Tongue (tissue), 2 donors: Measurements from ENCODE around the gene KSR1. TPM values are rescaled to one million over a fixed set of nuclear protein-coding genes. Genes with fewer than 3 reads are reported as not detected.

Source experiments
- DNase-seq: peaks from one replicate; pipeline ENCODE4 v3.0.0-alpha.2; 2015
- total RNA-seq: library from RNA; depleted of rRNA; stranded (reverse); fragments of >200 nt; gene quantifications from one replicate; pipeline ENCODE4 v1.2.3, GENCODE V29; 2014

Gene KSR1
- total RNA-seq, 1 donor from 2014 or later = 54.1 TPM

DNA sequence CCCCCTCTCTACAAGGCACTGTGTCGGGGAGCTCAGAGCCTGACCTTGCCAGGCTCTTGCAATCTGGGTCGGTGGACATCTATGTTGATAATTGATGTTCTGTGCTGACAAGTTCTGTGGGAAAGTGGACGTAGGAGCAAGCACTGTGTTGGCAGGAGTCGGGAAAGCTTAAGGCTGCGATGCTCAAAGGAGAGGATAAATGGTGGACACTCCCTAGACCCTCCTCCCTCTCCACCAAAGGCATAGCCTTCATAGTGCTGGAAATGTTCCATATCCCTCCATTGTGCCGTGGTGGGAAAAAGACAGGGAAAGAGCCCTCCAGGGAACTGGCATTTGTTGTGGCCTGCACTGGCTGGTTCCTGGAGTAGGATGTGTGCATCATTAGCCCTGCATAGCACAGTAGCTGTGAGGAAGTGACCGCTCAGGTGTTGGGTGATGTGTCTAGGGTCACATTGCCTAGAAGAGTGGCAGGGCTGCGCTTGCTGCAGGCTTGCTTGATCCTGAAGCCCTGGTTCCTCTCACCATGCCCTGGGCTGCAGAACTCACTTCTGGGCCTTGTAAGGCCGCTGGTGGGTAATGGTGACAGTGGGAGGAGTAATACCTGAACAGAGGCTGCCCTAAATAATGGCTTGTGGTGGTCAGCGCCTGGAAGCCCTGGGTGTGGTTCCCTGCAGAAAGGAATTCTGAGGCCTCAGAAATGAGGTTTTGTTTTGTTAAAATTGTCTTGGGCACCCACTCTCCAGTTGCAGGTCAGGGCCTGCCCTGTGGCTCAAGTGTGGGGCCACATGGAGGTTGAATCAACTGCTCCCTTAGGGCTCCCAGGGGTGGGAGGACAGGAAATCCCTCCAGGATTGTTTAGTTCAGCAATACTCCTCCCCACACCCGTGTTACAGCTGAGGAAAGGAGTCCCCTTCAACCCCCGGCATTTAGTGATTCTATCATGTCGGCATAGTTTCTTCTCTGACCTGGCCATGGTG lies 62.6 kb downstream of the KSR1 start:
- no peak for DNase-seq

DNA sequence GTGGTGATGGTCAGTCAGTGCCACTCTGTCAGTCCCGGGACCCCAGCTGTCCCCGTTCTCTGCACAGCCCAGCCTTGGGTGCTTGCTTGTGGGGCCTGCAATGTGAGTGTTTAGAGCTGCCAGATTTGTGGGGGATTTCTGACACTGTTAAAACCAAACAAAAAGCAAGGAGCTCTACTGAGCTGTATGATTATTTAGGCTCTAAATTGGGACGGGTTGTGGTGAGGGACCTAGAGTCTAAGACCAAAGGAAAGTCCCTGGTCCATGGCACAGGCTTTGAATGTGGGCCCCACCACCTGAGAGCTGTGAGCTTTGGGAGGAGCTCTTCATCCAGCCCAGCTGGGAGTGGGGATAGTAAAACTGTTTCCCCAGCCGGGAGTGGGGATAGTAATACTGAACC lies 63.3 kb downstream of the KSR1 start:
- DNase-seq = no peak

DNA sequence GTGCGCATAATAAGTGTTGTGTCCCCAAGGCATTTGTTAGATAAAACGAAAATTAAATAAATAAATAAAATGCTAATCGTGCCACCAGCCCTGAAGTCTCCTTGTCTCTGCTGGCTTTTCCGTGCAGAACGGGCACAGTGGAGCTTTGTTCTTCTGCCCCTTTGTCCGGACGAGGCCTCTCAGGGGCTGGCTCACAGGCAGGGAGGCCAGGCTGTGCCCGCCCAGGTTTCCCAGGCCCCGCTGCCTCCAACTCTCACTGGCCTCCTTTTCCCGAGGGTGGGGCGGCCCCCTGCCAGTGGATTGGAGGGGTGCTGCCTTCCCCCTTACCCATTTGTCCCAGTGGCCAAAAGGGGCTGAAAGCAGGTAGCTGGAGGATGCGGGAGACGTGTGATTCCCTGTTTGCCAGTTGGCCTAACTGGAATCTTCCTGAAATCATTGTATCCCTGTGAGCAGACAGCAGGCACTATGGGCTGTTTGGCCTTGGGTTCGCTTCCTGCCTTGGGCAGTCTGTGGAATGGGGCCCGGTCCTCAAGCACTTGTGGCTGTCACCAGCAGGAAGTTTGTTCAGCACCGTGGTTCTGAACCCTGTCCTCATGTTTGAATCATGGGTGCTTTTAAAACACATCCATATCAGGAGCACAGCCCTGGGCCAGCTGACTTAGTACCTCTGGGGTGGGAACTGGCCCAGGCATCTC lies 64.4 kb downstream of the KSR1 start:
- no peak for DNase-seq

DNA sequence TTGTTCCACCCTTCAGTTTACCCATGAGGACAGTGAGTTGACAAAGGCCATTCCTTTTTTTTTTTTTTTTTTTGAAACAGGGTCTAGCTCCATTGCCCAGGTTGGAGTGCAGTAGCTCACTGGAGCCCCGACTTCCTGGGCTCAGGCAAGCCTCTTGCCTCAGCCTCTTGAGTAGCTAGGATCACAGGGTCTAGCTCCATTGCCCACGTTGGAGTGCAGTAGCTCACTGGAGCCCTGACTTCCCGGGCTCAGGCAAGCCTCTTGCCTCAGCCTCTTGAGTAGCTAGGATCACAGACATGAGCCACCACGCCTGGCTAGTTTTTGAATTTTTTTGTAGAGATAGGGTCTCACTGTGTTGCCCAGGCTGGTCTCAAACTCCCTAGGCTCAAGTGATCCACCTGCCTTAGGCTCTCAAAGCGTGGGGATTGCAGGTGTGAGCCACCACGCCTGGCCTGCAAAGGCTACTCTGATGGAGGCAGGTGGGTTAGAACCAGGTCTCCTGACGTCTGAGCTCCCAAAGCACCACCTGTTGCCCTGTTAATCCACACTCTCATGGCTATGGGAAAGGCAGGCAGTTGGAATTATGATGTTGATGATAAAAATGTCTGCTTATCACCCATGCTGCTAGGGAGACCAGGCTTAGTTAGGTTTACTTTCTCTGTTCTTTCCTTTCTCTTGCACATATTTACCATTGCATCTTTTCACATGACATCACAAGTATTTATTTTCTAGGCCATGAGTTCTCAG lies 65.2 kb downstream of the KSR1 start:
- no peak for DNase-seq

DNA sequence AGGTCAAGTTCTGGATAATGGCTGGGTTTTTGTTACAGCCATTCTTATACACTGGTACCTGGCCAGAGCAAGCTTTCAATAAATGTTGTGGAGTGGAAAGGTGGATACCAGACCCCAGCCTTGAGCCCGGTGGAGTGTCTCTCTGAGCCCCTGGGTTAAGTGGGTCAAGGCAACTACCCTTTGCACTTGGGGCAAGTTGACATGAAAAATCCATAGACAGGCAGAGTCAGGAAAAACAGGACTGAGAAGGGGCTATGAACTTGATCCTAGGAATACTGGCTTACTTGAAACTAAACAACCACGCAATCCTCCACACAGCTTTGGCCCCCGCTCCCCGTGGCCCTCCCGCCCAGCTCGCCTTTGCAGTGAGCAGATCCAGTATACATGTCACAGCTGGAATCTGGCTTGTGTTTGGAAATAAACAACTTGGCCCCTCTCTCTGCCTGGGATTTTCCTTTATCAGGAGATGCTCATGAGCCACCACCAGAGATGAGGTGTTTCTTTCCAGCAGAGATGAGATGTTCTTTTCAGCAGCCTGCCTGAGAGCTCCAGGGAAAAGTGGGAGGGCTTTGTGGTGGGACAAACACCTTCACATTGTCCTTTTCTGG lies 65.9 kb downstream of the KSR1 start:
- no peak for DNase-seq

DNA sequence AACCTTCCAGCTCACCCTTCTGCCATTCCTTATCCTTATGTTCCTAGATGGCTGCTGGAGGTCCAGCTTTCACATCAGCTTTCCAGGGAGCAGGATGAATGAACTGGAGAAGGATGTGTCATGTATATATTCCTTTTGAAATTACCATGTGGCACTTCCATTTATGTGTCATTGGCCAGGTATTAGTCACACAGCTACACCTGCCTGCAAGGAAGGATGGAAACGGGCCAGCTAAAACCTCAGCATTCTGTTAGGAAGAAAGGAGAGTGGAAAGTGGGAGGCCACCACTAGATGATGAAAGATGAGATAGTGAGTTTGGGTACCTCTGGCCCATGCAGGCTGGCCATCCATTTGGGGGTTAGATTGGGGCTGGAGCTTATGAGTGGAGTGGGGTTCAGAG lies 67.5 kb downstream of the KSR1 start:
- no peak for DNase-seq

DNA sequence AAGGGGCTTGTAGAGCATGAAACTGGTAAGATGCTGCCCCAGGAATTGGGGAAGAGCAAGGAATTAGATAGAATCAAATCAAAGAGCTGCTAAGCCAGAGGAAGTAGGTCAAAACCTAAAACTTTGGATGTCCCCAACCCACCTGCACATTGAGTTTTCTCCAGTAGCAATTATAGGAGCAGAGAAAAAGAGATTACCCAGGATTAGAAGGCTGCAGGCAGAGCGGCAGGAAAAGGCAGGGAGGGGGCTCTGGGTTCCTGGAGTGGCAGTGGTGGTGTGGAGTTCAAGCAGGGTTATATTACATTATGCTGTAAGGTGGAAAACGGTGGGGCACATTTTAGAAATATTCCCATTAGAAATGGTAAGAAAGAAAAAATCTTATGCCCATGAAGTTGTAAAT lies 68.3 kb downstream of the KSR1 start:
- no peak for DNase-seq

DNA sequence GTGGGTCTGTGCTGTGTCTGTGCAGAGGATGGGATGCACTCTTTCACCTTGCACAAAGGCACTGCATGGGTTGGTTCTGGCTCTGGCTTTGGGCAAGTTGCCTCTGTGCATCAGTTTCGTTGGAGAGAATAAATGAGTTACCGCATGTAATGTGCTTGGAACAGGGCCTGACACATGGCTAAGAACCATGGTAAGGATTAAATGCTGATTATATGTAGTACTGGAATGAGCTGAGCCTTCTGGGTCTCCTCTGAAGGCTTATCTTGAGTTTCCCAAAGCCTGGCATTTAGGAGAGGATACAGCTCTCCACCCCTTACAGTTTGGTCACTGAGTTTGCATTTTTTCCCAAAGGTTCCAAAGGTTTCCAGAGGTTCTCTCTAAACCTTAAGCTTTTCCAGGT lies 69.1 kb downstream of the KSR1 start:
- peak; percentile 67 for DNase-seq

DNA sequence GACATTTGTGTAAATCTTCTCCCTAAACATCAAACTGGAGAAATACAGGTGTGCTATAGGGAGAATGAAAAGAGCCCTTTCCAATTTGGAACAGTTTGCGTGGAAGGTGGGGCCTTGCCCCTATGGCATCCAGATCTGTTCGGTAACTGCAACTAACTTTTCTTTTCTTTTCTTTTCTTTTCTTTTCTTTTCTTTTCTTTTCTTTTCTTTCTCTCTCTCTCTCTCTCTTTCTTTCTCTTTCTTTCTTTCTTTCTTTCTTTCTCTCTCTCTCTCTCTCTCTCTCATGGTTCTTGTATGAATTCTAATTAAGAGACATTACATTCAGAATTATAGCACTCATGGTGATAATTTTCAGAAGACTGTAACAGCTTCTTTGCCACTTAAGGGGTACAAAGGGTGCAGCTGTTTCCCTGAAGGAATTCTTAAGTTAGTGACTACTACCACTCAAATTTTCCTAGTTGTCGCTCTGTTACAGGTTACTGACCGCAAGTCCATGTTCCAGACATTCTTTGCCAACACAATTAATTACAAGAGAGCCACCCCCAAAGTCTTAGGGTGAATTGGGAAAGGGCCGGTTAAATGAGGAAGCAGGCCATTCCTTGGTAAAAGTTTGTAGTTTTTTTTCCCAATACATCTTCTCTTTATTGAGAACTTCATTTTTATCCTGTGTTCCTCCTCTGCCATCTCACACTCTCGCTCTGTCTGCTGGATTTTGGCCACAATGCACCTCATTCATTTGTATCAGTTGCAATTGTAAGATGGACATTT lies 69.8 kb downstream of the KSR1 start:
- DNase-seq = no peak

DNA sequence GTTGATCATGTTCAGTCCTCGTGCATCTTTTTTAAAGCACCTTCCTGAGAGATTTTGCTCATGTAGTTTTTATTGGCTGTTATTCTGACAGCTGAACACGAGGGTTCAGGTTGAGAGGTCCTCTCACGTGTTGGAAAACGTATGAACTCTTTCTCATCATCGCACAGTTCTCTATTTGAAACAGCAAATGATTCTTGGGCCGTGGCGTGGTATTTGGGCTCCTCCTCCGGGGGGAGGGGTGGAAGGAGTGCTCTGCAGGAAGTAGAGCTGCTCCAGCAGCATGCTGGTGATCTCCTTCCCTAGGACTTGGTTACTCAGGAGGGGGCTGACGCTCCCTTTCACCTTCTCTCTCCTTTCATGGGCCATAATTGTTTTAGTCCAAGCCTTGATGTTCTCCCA lies 70.4 kb downstream of the KSR1 start:
- peak; percentile 63 for DNase-seq

DNA sequence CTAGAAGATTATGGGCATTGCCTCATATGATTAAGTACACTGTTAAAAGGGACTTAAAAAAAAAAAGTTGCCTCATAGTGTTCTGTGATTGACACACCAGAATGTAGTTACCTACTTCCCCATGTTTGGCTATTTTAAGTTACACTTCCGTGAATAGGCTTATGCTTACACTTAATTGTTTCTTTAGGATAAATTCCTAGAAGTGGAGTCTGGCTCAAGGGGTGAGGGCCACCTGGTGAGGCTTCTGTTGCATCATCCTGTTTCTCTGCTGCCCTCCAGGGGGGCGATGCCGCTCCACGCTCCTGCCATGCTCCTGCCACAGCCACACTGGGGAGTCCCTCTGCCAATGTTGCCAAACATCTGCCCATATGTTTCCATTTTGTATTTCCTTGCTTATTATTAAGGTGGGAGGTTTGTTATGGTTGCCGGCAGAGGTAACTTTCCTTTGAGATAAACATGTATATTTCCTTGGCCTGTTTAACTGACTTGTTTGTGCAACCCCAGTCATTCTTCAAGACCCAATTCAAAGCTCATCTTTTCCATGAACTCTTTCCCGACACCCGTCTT lies 73.1 kb downstream of the KSR1 start:
- no peak for DNase-seq

DNA sequence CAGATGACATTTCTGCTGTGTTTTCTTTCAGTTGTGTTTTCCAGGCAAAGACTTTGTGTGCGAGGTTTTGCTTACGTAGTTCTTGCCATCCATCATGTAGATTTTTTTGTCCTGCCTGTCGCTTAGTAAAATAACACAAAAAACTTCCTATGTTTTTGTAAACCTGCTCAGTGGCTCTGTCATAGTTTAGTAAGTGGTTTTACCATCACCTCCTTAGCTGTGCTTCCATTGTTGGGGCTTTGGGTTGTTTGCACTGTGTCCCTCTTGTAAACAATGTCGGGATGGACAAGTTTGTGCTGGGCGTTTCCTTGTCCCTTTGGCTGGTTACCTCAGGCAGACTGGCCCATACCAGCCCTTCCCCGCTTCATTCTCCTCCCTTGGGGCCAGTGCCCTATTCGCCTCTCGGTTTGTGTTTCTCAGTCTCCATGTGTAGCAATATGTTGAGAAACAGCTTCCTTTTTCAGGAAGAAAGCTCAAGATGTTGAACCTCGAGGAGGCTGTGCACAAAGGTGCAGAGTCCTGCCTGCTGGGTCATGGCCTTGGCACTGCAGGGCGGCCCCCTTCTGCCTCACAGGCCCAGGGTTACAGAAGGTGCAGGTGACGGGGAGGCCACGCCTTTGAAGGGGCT lies 74.6 kb downstream of the KSR1 start:
- no peak for DNase-seq

DNA sequence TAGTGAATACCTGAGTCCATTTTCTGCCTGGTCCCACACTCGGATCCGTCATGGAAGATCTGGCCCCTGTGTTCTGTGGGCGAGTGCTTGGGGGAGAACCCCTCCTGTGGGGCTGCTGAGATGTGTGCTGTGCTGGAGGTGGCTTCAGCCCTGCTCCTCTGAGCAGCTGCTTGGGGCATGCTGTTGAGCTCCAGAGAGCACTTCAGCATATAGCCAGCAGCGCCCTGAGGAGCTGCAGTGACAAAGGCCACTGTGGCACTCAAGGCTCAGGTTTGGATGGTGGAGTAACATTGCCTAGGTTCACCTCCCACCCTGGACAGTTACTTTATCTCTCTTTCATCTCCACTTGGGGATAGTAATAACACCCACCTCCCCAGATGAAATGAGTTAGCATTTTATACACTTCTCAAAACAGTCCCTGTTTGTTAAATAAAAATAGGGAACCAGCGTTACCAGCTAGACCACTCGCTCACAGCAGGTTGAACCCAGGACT lies 75.3 kb downstream of the KSR1 start:
- no peak for DNase-seq

DNA sequence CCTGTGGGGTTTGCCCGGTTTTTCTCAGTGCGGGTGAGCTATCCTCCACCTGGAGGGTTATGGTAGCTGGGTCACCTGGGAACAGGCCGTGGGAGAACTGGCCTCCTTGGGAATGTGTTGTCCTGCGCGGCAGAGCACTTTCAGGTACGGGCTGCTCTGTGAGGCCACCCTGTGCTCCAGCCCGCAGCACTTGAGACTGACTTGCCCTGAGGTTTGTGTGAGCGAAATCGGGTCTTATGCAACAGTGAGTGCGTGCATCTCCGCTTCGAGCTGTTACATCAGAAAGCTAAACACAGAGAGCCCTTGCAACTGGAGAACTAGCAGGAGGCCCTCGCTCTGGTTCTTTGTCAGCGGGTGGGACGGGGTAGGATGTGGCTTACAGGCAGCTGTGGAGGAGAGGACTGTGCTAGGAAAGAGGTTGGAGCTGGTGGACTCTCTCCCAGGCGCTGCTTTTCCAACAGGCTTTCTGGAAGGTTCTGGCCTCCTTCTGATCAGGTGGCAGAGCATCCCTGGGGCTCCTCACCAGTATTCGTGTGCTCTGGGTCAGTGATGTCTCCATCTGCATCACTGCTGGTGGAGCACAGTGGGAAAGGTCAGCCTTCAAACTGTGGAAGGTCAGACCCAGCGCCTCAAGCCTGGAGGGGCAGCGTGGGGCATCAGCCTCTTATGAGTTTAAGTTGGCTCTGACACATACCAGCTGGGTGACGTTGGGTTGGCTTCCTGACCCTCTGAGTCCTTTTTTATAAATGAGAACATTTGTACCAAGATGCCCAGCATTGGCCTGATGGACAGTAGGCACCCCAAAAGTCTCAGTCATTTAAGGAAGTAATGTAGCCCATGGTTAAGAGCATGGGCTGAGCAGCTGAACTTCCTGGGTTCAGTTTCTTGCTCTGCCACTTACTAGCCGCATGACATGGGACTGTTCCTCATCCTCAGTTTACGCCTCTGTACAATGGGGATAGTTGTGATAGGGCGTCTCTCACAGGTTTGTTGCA lies 76.3 kb downstream of the KSR1 start:
- DNase-seq = peak; percentile 62

DNA sequence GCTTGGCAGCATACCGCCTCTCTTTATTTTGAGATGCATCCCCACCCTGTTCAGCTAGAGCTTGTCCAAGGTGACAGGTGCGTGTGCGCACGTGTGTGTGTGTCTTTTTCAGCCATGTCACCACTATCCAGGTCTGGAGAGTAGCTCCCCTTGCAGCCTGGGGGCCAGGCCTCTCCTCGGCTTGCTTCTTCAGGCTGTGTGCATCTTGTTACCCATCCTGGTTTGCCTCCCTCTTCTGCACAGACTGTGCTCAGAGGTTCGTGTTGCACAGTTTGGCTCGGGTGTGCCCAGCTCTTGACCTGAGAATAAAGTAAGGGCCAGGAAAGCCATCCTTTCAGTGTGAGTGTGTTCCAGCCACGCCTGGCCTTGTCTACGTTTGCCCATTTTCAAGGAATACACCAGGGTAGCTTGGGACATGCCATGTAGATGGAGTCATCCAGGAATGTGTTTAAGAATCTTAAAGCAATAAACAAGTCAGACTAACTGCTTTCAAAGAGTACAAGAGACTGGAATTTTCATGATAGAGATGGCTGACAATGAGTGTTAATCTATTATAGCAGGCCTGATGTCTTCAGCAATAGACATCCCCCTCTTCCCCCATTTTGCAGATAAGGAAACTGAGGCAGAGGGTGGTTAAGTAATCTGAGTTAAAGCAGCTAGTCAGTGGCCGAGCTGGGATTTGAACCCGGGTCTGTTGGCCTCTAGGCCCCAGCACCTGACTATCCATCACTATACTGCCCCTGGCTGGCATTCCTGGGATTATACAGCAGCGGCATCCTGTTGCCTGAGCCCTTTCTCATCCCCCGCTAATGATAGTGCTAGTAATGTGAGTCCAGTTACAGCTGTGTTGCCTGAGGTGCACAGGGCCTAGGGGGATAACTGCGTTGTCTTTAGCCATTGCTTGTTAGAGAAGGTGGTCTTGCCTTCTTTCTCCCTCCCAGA lies 77.9 kb downstream of the KSR1 start:
- no peak for DNase-seq

DNA sequence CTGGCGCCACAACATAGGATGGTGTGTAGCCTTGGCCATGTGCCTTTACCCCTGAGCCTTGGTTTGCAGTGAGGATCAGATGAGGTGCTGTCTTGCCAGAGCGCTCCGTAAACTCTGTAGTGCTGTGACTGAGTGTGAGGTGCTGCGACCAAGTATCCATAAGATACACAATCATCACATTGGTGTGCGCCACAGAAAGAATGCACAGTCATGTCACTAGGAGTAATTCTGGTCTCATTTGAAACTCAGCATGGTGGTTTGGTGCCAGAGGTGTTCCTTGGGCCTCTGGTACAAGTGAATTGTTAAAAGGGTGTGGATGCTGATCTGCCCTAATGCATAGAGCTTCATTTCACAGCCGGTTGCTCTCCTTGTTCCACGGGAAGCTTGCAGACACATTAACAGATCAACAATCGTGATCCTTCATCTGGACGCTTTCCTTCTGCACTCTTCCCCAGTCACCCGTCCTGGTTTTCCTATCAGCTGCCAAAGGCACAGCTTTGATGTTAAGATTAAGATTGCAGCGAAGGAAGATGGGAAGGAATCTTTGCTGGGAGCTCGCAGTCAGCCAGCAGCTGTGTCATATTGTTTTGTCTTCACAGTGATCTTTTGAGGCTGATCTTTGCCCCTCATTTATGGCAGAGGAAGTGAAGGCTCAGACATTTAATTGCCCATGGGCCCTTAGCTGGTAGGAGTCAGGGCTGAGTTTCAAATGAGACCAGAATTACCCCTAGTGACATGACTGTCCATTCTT lies 79.1 kb downstream of the KSR1 start:
- DNase-seq = no peak

DNA sequence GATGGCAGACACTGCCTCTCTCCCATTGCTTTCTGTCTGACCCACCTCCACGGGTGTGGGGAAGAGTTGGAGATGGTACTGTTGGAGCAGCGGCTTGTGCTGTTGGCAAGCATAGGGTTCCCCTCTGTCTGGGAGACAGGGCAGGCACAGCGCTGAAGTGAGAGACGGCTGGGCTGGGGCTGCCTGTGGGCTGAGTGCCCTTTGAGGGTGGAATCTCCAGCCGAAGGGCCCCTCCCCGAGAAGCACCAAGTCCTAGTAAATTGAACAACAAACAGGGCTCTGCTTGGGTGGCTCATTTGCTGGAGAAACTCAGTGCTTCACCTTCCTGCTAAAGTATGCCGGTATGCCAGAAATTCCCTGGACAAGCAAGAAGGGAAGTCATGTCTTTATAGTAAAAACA lies 79.7 kb downstream of the KSR1 start:
- DNase-seq = no peak
